ENCODE measurements around the gene KRT72.

Gene KRT72

DNA sequence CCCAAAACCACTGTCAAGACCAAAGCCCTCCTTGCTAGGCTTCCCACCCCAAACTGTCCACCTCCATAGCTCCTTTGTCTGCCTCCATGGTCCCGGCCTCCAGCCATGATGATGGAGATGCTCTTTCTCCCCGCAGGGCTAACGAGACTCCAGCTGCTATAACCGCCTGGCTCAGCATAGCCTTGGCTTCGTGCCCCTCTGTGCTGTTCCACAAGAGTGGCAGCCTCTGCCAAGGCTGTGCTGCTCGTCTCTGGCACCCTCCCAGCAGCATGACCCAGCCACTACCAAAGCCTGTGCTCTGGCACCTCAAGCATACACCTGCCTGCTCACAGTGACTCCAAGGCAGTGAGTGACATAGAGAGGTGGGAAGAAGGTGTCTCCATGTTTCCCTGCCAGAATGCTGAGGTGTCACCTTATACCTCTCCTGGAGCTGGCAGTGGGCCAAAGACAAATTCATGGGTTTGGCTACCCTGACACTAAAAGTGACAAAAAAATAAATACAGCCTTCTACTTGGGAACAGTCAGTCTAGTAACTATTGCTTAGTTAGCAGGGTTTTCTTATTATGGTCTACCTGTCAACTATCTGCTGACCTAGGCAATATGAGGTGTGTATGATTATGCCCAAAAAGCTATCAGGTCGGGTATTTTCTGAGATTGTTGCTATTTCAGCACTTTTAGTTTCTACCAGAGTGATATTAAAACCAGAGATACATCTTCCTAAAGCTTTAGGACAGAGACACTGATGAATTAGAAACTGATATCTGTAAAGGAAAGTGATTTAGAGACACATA lies 33.2 kb upstream of the KRT72 start:
- ATAC-seq (ENCODE audit: low read depth) = no peak
- Mint-ChIP-seq H3K36me3 (no peaks in the 10 kb centered on the region), H3K9me3 (no peaks in the 10 kb centered on the region), H3K27ac (no peak overlapping the region), H3K27me3 (peaks cover 18% of the 10 kb centered on the region), H3K4me3 (no peak overlapping the region), H3K4me1 (no peaks in the 10 kb centered on the region)
- peak in 1 of 2 donors; percentile 2 for DNase-seq (ENCODE audit: low spot score in 2 of 2)

DNA sequence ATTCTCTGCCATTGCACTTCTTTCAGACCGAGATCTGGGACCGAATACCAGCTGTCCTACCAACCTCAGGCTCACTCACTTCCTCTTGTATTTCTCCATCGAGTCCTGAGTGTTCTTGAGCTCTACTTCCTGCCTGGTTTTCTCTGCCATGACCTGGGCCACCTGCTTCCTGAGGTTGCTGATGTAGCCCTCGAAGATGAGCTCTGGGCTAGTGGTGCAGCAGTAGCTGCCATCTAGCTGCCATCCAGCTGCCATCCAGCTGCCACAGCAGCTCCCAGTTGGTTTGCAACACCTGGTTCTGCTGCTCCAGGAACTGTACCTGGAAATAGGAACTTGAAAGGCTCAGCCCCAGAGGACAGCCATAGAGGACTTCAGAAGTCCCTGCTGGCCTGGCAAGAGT lies 32.1 kb upstream of the KRT72 start:
- DNase-seq (ENCODE audit: low spot score in 2 of 2) (peak in 1 of 2 donors; percentile 6), ATAC-seq (ENCODE audit: low read depth) (no peak)
- Mint-ChIP-seq H3K4me3 (no peak overlapping the region), H3K36me3 (no peaks in the 10 kb centered on the region), H3K9me3 (no peaks in the 10 kb centered on the region), H3K27me3 (peaks cover 19% of the 10 kb centered on the region), H3K27ac (no peak overlapping the region), H3K4me1 (no peaks in the 10 kb centered on the region)

GRCh38 chr12:52632656-52633055 lies 31.4 kb upstream of the KRT72 start:
- no peak for DNase-seq (ENCODE audit: low spot score in 2 of 2)
- Mint-ChIP-seq H3K27me3 (peaks cover 21% of the 10 kb centered on the region), H3K27ac (no peak overlapping the region), H3K36me3 (no peaks in the 10 kb centered on the region), H3K4me1 (no peaks in the 10 kb centered on the region), H3K4me3 (no peak overlapping the region), H3K9me3 (no peaks in the 10 kb centered on the region)
- no peak for ATAC-seq (ENCODE audit: low read depth)

- DNase-seq (ENCODE audit: low spot score in 2 of 2) = peak in 1 of 2 donors; percentile 6
- no peak for ATAC-seq (ENCODE audit: low read depth)
- H3K9me3 Mint-ChIP-seq = no peaks in the 10 kb centered on the region
- no peaks in the 10 kb centered on the region for H3K36me3 Mint-ChIP-seq
- no peak overlapping the region for H3K4me3 Mint-ChIP-seq
- H3K4me1 Mint-ChIP-seq = no peaks in the 10 kb centered on the region
- H3K27me3 Mint-ChIP-seq = peaks cover 26% of the 10 kb centered on the region
- H3K27ac Mint-ChIP-seq = no peak overlapping the region
Measured at GRCh38 chr12:52631676-52632459, 30.6 kb upstream of the KRT72 start.

DNA sequence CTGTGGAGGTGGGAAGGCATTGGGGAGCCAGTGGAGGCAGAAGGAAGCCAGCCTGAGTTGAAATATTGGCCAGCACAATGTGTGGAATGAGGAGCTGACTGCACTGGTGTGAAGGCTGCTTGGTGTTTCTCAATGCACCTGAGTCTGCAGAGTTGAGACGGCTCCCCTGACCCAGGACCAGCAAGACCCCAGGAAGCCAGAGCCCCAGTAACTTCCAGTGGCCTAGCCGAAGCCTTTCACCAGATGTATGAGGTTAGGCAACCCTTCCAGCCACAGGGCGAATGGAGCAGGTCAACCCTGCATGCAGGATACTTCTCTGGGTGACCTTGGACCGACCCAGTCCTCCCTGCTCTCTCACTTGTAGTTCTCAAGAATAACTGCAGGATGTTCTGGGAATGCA lies 30.0 kb upstream of the KRT72 start:
- H3K27ac Mint-ChIP-seq = no peak overlapping the region
- ATAC-seq (ENCODE audit: low read depth) = no peak
- no peaks in the 10 kb centered on the region for H3K9me3 Mint-ChIP-seq
- DNase-seq (ENCODE audit: low spot score in 2 of 2) = no peak
- no peaks in the 10 kb centered on the region for H3K4me1 Mint-ChIP-seq
- H3K36me3 Mint-ChIP-seq = no peaks in the 10 kb centered on the region
- peaks cover 25% of the 10 kb centered on the region for H3K27me3 Mint-ChIP-seq
- no peak overlapping the region for H3K4me3 Mint-ChIP-seq

DNA sequence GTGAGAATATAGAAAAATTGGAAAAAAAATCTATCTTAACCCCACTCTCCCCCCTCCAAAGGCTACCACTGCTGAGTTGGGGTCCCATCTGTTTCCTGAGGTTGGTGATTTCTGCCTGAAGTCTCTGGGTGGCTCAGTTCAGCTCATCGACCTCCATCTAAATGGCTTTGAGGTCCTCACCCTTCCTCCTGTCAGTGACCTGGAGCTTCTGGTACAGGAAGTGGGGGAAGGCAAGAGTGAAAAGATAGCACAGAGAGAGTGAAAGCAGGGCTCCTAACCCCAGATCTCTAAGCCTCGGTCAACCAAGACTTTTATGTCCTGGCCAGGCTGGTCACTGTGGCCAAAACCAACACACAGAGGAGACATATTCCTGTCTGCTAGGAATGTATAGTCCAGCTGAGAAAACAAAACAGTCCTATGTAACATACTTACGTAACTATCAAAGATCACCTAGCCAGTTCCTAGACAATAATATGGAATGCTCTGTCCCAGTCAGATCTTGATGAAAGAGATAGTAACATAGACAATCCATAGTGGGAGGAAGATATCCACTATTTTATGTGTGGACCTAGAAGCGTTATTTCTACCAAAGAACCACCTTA lies 29.4 kb upstream of the KRT72 start:
- H3K4me3 Mint-ChIP-seq = no peak overlapping the region
- H3K36me3 Mint-ChIP-seq = no peaks in the 10 kb centered on the region
- peaks cover 22% of the 10 kb centered on the region for H3K27me3 Mint-ChIP-seq
- DNase-seq (ENCODE audit: low spot score in 2 of 2) (peak in 1 of 2 donors; percentile 3), ATAC-seq (ENCODE audit: low read depth) (no peak)
- no peaks in the 10 kb centered on the region for H3K4me1 Mint-ChIP-seq
- H3K9me3 Mint-ChIP-seq = no peaks in the 10 kb centered on the region
- no peak overlapping the region for H3K27ac Mint-ChIP-seq

DNA sequence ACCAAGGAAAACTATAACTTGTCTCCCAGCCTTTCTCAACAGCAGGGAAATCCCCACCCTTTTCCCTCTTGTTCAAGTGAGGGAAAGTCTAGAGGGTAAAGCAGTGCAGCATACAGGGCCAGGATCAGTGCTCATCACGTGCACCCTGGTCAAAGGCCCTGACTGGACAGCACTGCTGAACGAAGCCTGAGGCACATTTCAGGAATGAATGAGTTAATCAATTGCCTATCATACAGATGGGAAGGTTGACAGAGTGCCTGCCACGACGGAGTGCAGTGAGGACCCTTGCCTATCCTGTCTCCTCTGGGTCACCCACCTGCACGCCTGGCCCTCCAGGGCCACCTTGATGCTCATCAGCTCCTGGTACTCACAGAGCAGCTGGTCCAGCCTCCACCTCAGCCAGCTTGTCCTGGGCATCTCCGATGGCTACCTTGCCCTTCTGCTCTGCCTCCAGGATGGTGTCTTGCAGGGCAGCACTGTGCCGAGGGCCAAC lies 28.8 kb upstream of the KRT72 start:
- no peak overlapping the region for H3K4me3 Mint-ChIP-seq
- no peaks in the 10 kb centered on the region for H3K9me3 Mint-ChIP-seq
- no peaks in the 10 kb centered on the region for H3K36me3 Mint-ChIP-seq
- no peak overlapping the region for H3K27ac Mint-ChIP-seq
- no peaks in the 10 kb centered on the region for H3K4me1 Mint-ChIP-seq
- H3K27me3 Mint-ChIP-seq = peaks cover 19% of the 10 kb centered on the region
- ATAC-seq (ENCODE audit: low read depth) (no peak), DNase-seq (ENCODE audit: low spot score in 2 of 2) (peak in 1 of 2 donors; percentile 7)

GRCh38 chr12:52629281-52630007 lies 28.2 kb upstream of the KRT72 start:
- H3K36me3 Mint-ChIP-seq = no peaks in the 10 kb centered on the region
- ATAC-seq (ENCODE audit: low read depth) (no peak), DNase-seq (ENCODE audit: low spot score in 2 of 2) (peak in 1 of 2 donors; percentile 1)
- H3K4me1 Mint-ChIP-seq = no peaks in the 10 kb centered on the region
- no peak overlapping the region for H3K4me3 Mint-ChIP-seq
- no peak overlapping the region for H3K27ac Mint-ChIP-seq
- H3K9me3 Mint-ChIP-seq = no peaks in the 10 kb centered on the region
- H3K27me3 Mint-ChIP-seq = peaks cover 19% of the 10 kb centered on the region

DNA sequence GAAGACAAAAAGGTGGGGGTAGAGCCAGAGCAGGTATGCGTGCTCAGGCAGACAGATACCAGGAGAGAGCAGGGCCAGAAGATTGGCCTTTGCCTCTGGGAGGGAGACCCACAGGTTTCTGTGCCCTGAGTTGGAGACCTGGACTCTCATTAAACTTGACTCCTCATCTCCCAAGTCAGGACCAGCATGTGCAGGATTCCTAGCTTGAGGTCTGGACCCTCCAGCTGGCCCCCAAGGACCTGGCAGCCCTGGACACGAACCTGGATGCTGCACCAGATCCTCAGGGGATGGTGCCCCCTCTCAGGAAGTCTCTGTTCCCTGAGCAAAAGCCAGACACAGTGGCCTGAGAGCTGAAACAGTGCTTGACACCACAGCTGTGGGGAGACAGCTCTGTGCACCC lies 27.6 kb upstream of the KRT72 start:
- H3K27ac Mint-ChIP-seq = no peak overlapping the region
- DNase-seq (ENCODE audit: low spot score in 2 of 2) (no peak), ATAC-seq (ENCODE audit: low read depth) (no peak)
- H3K36me3 Mint-ChIP-seq = no peaks in the 10 kb centered on the region
- no peaks in the 10 kb centered on the region for H3K4me1 Mint-ChIP-seq
- H3K4me3 Mint-ChIP-seq = no peak overlapping the region
- peaks cover 17% of the 10 kb centered on the region for H3K27me3 Mint-ChIP-seq
- no peaks in the 10 kb centered on the region for H3K9me3 Mint-ChIP-seq

DNA sequence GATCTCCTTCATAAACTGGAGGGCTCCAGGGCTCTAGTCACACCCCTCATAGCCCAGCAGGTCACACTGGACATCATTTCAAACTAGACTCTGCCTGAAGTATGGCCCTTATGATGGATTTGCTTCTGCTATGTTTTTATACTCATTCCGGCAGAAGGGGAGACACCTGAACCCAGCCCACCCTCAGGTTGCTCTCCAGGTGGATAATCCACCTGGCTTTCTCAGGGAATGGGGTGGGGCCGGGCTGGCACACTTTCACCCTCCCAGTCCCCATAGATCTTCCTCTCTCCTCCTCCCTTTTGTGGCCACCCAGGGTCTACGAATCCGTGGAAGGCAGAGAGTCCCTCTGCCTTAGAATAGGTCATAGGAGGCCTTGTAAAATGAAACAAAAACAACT lies 26.8 kb upstream of the KRT72 start:
- no peak for DNase-seq (ENCODE audit: low spot score in 2 of 2)
- no peak overlapping the region for H3K4me3 Mint-ChIP-seq
- no peak overlapping the region for H3K27ac Mint-ChIP-seq
- no peaks in the 10 kb centered on the region for H3K36me3 Mint-ChIP-seq
- H3K9me3 Mint-ChIP-seq = no peaks in the 10 kb centered on the region
- H3K4me1 Mint-ChIP-seq = no peaks in the 10 kb centered on the region
- ATAC-seq (ENCODE audit: low read depth) = no peak
- H3K27me3 Mint-ChIP-seq = peaks cover 17% of the 10 kb centered on the region

DNA sequence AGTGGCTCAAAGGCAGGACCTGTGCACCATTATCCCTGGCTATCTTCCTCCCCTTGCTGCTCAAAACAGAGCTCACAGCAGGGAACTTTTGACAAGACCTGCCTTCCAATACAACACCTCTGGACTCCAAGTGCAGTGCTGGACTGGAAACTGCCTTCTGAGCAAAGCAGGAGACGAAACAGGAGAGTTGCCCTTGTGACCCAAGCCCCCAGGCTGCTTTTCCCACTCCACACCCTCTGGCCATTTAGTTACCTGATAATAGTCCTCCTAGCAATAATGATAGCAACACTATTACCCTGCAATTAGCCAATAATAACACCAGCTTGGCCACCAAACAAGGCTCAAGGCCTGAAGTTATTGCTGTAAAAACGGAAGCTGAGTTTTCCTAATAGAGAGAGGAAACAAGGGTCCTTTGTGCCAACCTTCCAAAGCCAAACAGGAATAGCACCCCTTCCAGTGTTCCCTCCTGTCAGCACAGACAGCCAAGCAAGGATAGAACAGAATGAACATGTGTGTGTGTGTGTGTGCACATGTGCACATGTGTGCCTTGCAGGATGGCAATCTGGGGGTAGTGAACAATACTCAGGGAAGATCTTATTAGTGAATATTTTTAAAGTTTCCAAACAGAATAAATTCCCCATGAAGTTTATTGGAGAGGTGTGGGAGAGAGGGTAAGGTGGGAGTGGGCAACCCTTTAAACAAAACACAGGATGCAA lies 26.3 kb upstream of the KRT72 start:
- Mint-ChIP-seq H3K9me3 (no peaks in the 10 kb centered on the region), H3K4me3 (no peak overlapping the region), H3K4me1 (no peaks in the 10 kb centered on the region)

DNA sequence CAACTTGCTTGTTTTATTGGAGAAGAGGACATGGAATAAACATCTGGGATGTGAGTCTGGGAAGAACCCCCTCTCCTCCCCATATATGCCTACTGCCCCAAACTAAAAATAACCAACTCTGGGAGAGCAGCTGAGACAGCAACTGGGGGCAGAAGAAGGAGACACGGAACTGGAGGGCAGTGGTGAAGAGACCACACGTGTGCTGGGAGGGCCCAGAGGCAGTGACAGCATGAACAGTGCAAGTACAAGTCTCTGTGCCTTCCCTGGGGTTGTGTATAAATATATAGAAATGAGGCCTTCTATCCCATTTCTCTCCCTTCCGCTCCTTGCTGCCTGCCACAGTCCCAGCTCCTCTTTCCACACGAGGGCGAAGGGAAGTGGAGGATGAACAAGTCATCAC lies 21.1 kb upstream of the KRT72 start:
- ATAC-seq (ENCODE audit: low read depth) (no peak), DNase-seq (ENCODE audit: low spot score in 2 of 2) (no peak)
- H3K27me3 Mint-ChIP-seq = peaks cover 19% of the 10 kb centered on the region
- no peaks in the 10 kb centered on the region for H3K36me3 Mint-ChIP-seq
- H3K9me3 Mint-ChIP-seq = no peaks in the 10 kb centered on the region
- no peak overlapping the region for H3K4me3 Mint-ChIP-seq
- H3K4me1 Mint-ChIP-seq = no peaks in the 10 kb centered on the region
- H3K27ac Mint-ChIP-seq = no peak overlapping the region

More for the DNA sequence above, 26.3 kb upstream of the KRT72 start:
- ATAC-seq (ENCODE audit: low read depth) (no peak), DNase-seq (ENCODE audit: low spot score in 2 of 2) (no peak)
- H3K27ac Mint-ChIP-seq = no peak overlapping the region
- peaks cover 20% of the 10 kb centered on the region for H3K27me3 Mint-ChIP-seq
- H3K36me3 Mint-ChIP-seq = no peaks in the 10 kb centered on the region

DNA sequence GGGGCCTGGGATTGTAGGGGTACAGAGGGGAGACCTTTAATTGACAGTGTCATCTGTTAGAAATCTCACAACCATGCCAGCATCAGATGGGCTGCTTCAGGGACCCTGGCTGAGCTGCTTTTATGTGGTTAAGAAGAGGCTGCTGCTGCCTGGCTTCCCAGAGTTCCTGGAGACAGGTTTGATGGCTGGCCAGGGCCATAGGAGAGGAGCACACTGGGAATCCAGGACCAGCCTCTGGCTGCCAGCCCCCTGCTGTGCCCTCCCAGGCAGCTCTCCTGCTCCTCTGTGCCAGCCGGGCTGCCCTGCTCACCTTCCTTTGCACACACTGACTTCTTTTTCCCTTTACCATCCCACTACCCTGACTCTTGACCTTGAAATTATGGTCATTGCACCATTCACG lies 17.6 kb upstream of the KRT72 start:
- H3K4me1 Mint-ChIP-seq = no peaks in the 10 kb centered on the region
- no peak overlapping the region for H3K27ac Mint-ChIP-seq
- no peaks in the 10 kb centered on the region for H3K36me3 Mint-ChIP-seq
- peaks cover 23% of the 10 kb centered on the region for H3K27me3 Mint-ChIP-seq
- H3K4me3 Mint-ChIP-seq = no peak overlapping the region
- H3K9me3 Mint-ChIP-seq = no peaks in the 10 kb centered on the region
- ATAC-seq (ENCODE audit: low read depth) (no peak), DNase-seq (ENCODE audit: low spot score in 2 of 2) (peak in 1 of 2 donors; percentile 6)
